GM04504 (cell line): ENCODE data around the gene USP2.
"Not testable (repeated sequence)": the region's sequence is repeated elsewhere in the genome, so short reads cannot be mapped to it uniquely, and the experiment has no call there.

Experiments used
- DNase-seq: peaks from one replicate; pipeline ENCODE4 v3.0.0-alpha.2; 2012; ENCODE audit warnings: low read depth

USP2 gene

GRCh38 chr11:119414321-119414720, 32.8 kb upstream of the USP2 start:
- no peak for DNase-seq

- DNase-seq = no peak
Measured at GRCh38 chr11:119412072-119412471, 30.6 kb upstream of the USP2 start.

GRCh38 chr11:119410501-119410900, 29.0 kb upstream of the USP2 start:
- no peak for DNase-seq

GRCh38 chr11:119409731-119410130, 28.2 kb upstream of the USP2 start:
- no peak for DNase-seq

- no peak for DNase-seq
Measured at GRCh38 chr11:119406005-119406404, 24.5 kb upstream of the USP2 start.

- not testable (repeated sequence) for DNase-seq
Measured at GRCh38 chr11:119405448-119405847, 24.0 kb upstream of the USP2 start.

- no peak for DNase-seq
Measured at GRCh38 chr11:119404872-119405271, 23.4 kb upstream of the USP2 start.

- peak; percentile 68 for DNase-seq
Measured at GRCh38 chr11:119403021-119403420, 21.5 kb upstream of the USP2 start.

- no peak for DNase-seq
Measured at GRCh38 chr11:119402470-119402869, 21.0 kb upstream of the USP2 start.

GRCh38 chr11:119400860-119401259, 19.4 kb upstream of the USP2 start:
- no peak for DNase-seq

GRCh38 chr11:119397740-119398139, 16.2 kb upstream of the USP2 start:
- no peak for DNase-seq

GRCh38 chr11:119396835-119397234, 15.3 kb upstream of the USP2 start:
- no peak for DNase-seq

GRCh38 chr11:119391275-119391674, 9.8 kb upstream of the USP2 start:
- no peak for DNase-seq

- no peak for DNase-seq
Measured at GRCh38 chr11:119389611-119390254, 8.2 kb upstream of the USP2 start.

- DNase-seq = no peak
Measured at GRCh38 chr11:119388103-119388502, 6.6 kb upstream of the USP2 start.

GRCh38 chr11:119384332-119384731, 2.8 kb upstream of the USP2 start:
- DNase-seq = no peak

- DNase-seq = not testable (repeated sequence)
Measured at GRCh38 chr11:119382513-119382912, 1.0 kb upstream of the USP2 start.

- no peak for DNase-seq
Measured at GRCh38 chr11:119382101-119382500, 611 bp upstream of the USP2 start.

- no peak for DNase-seq
Measured at GRCh38 chr11:119380827-119381180, 686 bp downstream of the USP2 start.

GRCh38 chr11:119380160-119380826, 1.2 kb downstream of the USP2 start:
- no peak for DNase-seq

- DNase-seq = no peak
Measured at GRCh38 chr11:119378851-119379465, 2.5 kb downstream of the USP2 start.

- DNase-seq = no peak
Measured at GRCh38 chr11:119377961-119378667, 3.4 kb downstream of the USP2 start.
